OCI-LY7 (cell line): ENCODE data around the gene MAP4. TPM values are rescaled to one million over a fixed set of nuclear protein-coding genes. Genes with fewer than 3 reads are reported as not detected.

Experiments
- BruUV-seq: library from RNA; stranded (reverse); fragments of 400-500 nt; replicated peaks from 2 replicates; lab custom pipeline; 2021; lab: Mats Ljungman, UMichigan
- CTCF ChIA-PET: fragments of 300-600 bp; sonication (Branson Sonifier 250); formaldehyde crosslinking; loops from one replicate; lab custom pipeline; 2022; ENCODE audit warnings: antibody characterized with exemption; ENCODE audit not compliant: unreplicated experiment; lab: Charles Lee
- POLR2A ChIA-PET: fragments of 300-600 bp; sonication (Branson Sonifier 250); formaldehyde crosslinking; loops from one replicate; lab custom pipeline; 2022; ENCODE audit warnings: antibody characterized with exemption; lab: Charles Lee
- DNase-seq: peaks from one replicate; pipeline ENCODE4 v3.0.0-alpha.2; 2015; ENCODE audit warnings: low spot score
- H2AFZ ChIP-seq: fragments of 200-600 bp; sonication (generic), shearing (Covaris generic); 2 replicates; pipeline ENCODE4 v1.6.1; 2014; ENCODE audit warnings: mild to moderate bottlenecking, antibody characterized with exemption, low read length, moderate library complexity
- H3K27ac ChIP-seq: fragments of 200-600 bp; sonication (generic); 2 replicates; pipeline ENCODE4 v1.5.1; 2014; ENCODE audit warnings: mixed run types, low read depth, mild to moderate bottlenecking, moderate library complexity, low read length, inconsistent platforms; ENCODE audit not compliant: poor library complexity, severe bottlenecking
- H3K36me3 ChIP-seq: fragments of 200-600 bp; sonication (generic); 2 replicates; pipeline ENCODE4 v1.6.1; 2014; ENCODE audit warnings: mild to moderate bottlenecking, antibody characterized with exemption, low read length, moderate library complexity, mixed read lengths; ENCODE audit not compliant: insufficient read depth
- H3K4me1 ChIP-seq: fragments of 200-600 bp; sonication (generic); 2 replicates; pipeline ENCODE4 v1.5.1; 2014; ENCODE audit warnings: mild to moderate bottlenecking, low read length; ENCODE audit not compliant: insufficient read depth, poor library complexity, severe bottlenecking
- H3K4me2 ChIP-seq: fragments of 200-600 bp; sonication (generic); 2 replicates; pipeline ENCODE4 v1.6.1; 2014; ENCODE audit warnings: mild to moderate bottlenecking, low read length
- H3K4me3 ChIP-seq: fragments of 200-600 bp; sonication (generic); 2 replicates; pipeline ENCODE4 v1.5.1; 2014; ENCODE audit warnings: mild to moderate bottlenecking, low read depth, low read length; ENCODE audit not compliant: poor library complexity, severe bottlenecking
- H3K79me2 ChIP-seq: fragments of 200-600 bp; sonication (generic); 2 replicates; pipeline ENCODE4 v1.6.1; 2016; ENCODE audit warnings: low read depth, mild to moderate bottlenecking, low read length, moderate library complexity, mixed read lengths; ENCODE audit not compliant: insufficient read depth
- H3K9me2 ChIP-seq: fragments of 200-600 bp; sonication (generic); 2 replicates; pipeline ENCODE4 v1.6.1; 2016; ENCODE audit warnings: mild to moderate bottlenecking, low read length, mixed read lengths; ENCODE audit not compliant: insufficient read depth
- H3K9me3 ChIP-seq: fragments of 200-600 bp; sonication (generic); 2 replicates; pipeline ENCODE4 v1.6.1; 2014; ENCODE audit warnings: mild to moderate bottlenecking, mixed run types, low read length, mixed read lengths
- H4K20me1 ChIP-seq: fragments of 200-600 bp; sonication (generic); 2 replicates; pipeline ENCODE4 v1.6.1; 2014; ENCODE audit warnings: mild to moderate bottlenecking, antibody characterized with exemption, low read length, moderate library complexity, mixed read lengths; ENCODE audit not compliant: insufficient read depth
- EZH2phosphoT487 ChIP-seq: fragments of 200-600 bp; sonication (generic); IDR thresholded peaks from 2 replicates; pipeline ENCODE4 v1.6.1; 2018; ENCODE audit warnings: low read depth, borderline replicate concordance, mild to moderate bottlenecking, mixed run types, antibody characterized with exemption, low read length, moderate library complexity, mixed read lengths
- intact Hi-C: fragments of 100-400 bp; cut with micrococcal nuclease; formaldehyde crosslinking; loops from one replicate; pipeline ENCODE4 v1.10.0; 2022; ENCODE audit not compliant: unreplicated experiment
- total RNA-seq, 2 experiments: library from RNA; depleted of rRNA in 1 of 2; stranded (reverse); fragments of >200 nt in 1 of 2; shearing (Covaris generic) in 1 of 2; gene quantifications; 2 replicates each; pipeline ENCODE4 v1.2.3, GENCODE V29; 2014 to 2022
- TF ChIP-seq, protein P1 (sequence below): fragments of 200-600 bp; sonication (generic); conservative IDR thresholded peaks from 2 replicates; pipeline ENCODE4 v1.5.1; 2014; ENCODE audit warnings: mild to moderate bottlenecking, antibody characterized with exemption, low read length, moderate library complexity, mixed read lengths

Gene MAP4
- total RNA-seq, 2 experiments from 2014 or later, result 26.1 to 78.4 TPM

DNA sequence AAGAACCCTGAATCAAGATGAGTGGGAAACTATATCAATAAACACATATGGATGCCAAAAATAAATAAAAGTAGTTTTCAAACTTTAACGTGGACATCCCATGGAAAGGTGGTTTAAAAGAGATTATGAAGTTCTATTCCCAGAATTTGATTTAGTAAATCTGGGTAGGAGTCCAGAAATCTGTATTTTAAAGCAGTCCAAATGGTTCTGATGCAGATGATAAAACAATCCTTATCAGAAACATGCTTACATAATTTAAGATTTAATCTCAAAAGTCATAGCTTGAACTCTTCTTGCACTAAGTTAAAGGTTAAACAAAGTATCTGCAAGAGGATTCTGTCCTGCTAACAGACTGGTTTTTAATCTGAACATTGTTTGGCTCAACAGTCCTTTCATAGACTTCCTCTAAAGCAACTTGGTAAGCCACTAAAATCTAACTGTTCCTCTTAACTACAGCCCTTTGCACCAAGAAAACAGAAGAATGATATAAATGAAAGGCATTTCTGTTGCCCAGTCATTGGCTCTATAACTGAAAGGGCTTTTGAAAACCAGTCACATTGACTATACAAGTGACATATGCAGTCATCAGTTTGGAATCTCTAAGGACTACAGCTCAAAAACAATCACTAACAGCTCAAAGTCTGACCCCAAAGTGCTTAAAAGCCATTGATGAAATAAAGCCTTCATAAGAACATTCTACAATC is 23.4 kb upstream of the MAP4 start:
- ChIA-PET POLR2A (interaction anchor here (0.6 kb wide), 1 partner anchor 133 kb away, joined by 5 read pairs; no protein-coding TSS in a partner anchor), CTCF (no interaction called here)
- DNase-seq, result no peak
- Histone ChIP-seq H3K4me3 (no peak overlapping the region), H3K9me2 (no peaks in the 10 kb centered on the region), H3K9me3 (no peaks in the 10 kb centered on the region), H3K27ac (no peak overlapping the region), H3K36me3 (no peaks in the 10 kb centered on the region), H2AFZ (no peak overlapping the region), H3K4me1 (no peaks in the 10 kb centered on the region), H4K20me1 (no peaks in the 10 kb centered on the region), H3K79me2 (no peaks in the 10 kb centered on the region), H3K4me2 (no peak overlapping the region)
- intact Hi-C loops, result no loop called here
- no peak for TF ChIP-seq EZH2phosphoT487
- TF ChIP-seq, protein P1, sequence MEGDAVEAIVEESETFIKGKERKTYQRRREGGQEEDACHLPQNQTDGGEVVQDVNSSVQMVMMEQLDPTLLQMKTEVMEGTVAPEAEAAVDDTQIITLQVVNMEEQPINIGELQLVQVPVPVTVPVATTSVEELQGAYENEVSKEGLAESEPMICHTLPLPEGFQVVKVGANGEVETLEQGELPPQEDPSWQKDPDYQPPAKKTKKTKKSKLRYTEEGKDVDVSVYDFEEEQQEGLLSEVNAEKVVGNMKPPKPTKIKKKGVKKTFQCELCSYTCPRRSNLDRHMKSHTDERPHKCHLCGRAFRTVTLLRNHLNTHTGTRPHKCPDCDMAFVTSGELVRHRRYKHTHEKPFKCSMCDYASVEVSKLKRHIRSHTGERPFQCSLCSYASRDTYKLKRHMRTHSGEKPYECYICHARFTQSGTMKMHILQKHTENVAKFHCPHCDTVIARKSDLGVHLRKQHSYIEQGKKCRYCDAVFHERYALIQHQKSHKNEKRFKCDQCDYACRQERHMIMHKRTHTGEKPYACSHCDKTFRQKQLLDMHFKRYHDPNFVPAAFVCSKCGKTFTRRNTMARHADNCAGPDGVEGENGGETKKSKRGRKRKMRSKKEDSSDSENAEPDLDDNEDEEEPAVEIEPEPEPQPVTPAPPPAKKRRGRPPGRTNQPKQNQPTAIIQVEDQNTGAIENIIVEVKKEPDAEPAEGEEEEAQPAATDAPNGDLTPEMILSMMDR, result no peak
- BruUV-seq, result no TSS peak

DNA sequence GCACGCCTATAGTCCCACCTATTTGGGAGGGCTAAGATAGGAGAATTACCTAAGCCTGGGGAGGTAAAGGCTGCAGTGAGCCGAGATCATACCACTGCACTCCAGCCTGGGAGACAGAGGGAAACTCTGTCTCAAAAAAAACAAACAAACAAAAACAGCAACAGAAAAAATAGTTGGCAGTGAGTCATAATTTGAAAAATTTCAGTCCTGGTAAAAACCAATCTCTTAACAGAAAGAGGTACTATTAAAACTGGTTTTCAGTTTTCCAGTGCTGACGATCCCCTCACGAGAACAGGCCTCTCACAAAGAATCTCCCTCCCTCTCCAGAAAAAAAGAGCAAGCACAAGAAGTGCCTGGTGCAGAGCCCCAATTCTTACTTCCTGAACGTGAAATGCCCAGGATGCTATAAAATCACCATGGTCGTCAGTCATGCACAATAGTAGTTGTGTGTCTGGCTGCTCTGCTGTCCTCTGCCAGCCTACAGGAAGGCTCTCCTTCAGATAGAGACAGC is 22.8 kb upstream of the MAP4 start:
- POLR2A ChIA-PET, result interaction anchor here (0.6 kb wide), 1 partner anchor 133 kb away, joined by 5 read pairs; no protein-coding TSS in a partner anchor
- H2AFZ ChIP-seq, result no peak overlapping the region
- H3K4me2 ChIP-seq, result no peak overlapping the region
- no peaks in the 10 kb centered on the region for H3K36me3 ChIP-seq
- no peaks in the 10 kb centered on the region for H3K9me2 ChIP-seq
- H3K79me2 ChIP-seq, result no peaks in the 10 kb centered on the region
- DNase-seq, result no peak
- H3K9me3 ChIP-seq, result no peaks in the 10 kb centered on the region
- H3K27ac ChIP-seq, result no peak overlapping the region
- no peak for TF ChIP-seq EZH2phosphoT487
- TF ChIP-seq, protein P1, result no peak
- H4K20me1 ChIP-seq, result no peaks in the 10 kb centered on the region
- no TSS peak for BruUV-seq
- H3K4me1 ChIP-seq, result no peaks in the 10 kb centered on the region
- intact Hi-C loops, result no loop called here
- CTCF ChIA-PET, result no interaction called here
- no peak overlapping the region for H3K4me3 ChIP-seq

DNA sequence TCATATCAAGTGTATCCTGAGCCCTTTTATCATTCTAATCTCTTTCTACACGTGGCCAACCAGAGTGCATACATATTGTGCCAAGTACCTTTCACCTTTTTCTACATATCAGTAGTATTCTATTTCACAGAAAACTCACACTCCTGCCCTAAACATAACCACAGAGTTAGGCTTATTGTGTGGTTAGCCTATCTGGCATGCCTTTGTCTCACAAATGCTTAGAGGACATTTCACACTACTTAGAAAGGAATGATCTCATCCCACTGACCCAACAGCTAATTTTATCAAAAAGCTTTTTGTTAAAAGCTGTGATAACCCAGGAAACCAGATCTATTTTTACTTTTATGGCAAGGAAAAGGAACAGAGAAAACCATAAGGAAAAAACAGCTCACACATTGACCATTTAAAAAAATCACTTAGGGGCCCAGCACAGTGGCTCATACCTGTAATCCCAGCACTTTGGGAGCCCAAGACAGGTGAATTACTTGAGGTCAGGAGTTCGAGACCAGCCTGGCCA is 17.8 kb upstream of the MAP4 start:
- H3K9me2 ChIP-seq, result no peaks in the 10 kb centered on the region
- H2AFZ ChIP-seq, result no peak overlapping the region
- TF ChIP-seq EZH2phosphoT487, result no peak
- TF ChIP-seq, protein P1, result no peak
- no peak overlapping the region for H3K4me3 ChIP-seq
- H4K20me1 ChIP-seq, result no peaks in the 10 kb centered on the region
- ChIA-PET CTCF (no interaction called here), POLR2A (interaction anchor here (0.7 to 1.7 kb wide), 4 partner anchors 15 to 81 kb away, joined by 3 to 4 read pairs (median 3); no protein-coding TSS in a partner anchor)
- H3K4me1 ChIP-seq, result no peaks in the 10 kb centered on the region
- no peak overlapping the region for H3K27ac ChIP-seq
- intact Hi-C loops, result no loop called here
- no peak overlapping the region for H3K4me2 ChIP-seq
- H3K79me2 ChIP-seq, result no peaks in the 10 kb centered on the region
- no peak for DNase-seq
- H3K36me3 ChIP-seq, result no peaks in the 10 kb centered on the region
- BruUV-seq, result no TSS peak
- H3K9me3 ChIP-seq, result no peaks in the 10 kb centered on the region
